HAP-1 (cell line): ENCODE measurements around the gene C12orf57.

Source experiments
- DNase-seq, 2 experiments: peaks; one replicate each; pipeline ENCODE4 v3.0.0-alpha.2; 2016 to 2020; ENCODE audit warnings: low spot score in 2 of 2
- H3K27me3 ChIP-seq: fragments of 250-450 bp; sonication (Bioruptor Pico); 2 replicates; pipeline ENCODE4 v1.5.1; 2020; ENCODE audit warnings: low read depth, mild to moderate bottlenecking, moderate library complexity
- H3K36me3 ChIP-seq: fragments of 250-450 bp; sonication (Bioruptor Pico); replicated peaks from 2 replicates; pipeline ENCODE4 v1.5.1; 2020; ENCODE audit warnings: mild to moderate bottlenecking
- H3K4me1 ChIP-seq: fragments of 250-450 bp; sonication (Bioruptor Pico); 2 replicates; pipeline ENCODE4 v1.5.1; 2020; ENCODE audit warnings: mild to moderate bottlenecking
- H3K4me3 ChIP-seq: fragments of 250-450 bp; sonication (Bioruptor Pico); 2 replicates; pipeline ENCODE4 v1.5.1; 2020; ENCODE audit warnings: mild to moderate bottlenecking, moderate library complexity
- H3K9me3 ChIP-seq: fragments of 250-450 bp; sonication (Bioruptor Pico); 2 replicates; pipeline ENCODE4 v1.5.1; 2020; ENCODE audit warnings: mild to moderate bottlenecking, moderate library complexity
- in situ Hi-C: fragments of 300-500 bp; cut with MboI; formaldehyde crosslinking; loops from 3 replicates; pipeline ENCODE4 v1.14.3; 2020; ENCODE audit warnings: low sequenced_read_pairs, inconsistent platforms, mixed read lengths

The C12orf57 gene

GRCh38 chr12:6980740-6981139 is 36.9 kb downstream of the C12orf57 start:
- H3K27me3 ChIP-seq = no peaks in the 10 kb centered on the region
- H3K4me1 ChIP-seq = no peaks in the 10 kb centered on the region
- peaks cover 67% of the 10 kb centered on the region for H3K36me3 ChIP-seq
- no peak for DNase-seq
- H3K4me3 ChIP-seq = no peak overlapping the region
- in situ Hi-C loops = no loop called here
- H3K9me3 ChIP-seq = no peaks in the 10 kb centered on the region

GRCh38 chr12:6981152-6982052 is 37.6 kb downstream of the C12orf57 start:
- in situ Hi-C loops = no loop called here
- DNase-seq = no peak
- Histone ChIP-seq H3K27me3 (no peaks in the 10 kb centered on the region), H3K36me3 (peaks cover 60% of the 10 kb centered on the region), H3K9me3 (no peaks in the 10 kb centered on the region), H3K4me1 (no peaks in the 10 kb centered on the region), H3K4me3 (no peak overlapping the region)

GRCh38 chr12:6982532-6982931 is 38.7 kb downstream of the C12orf57 start:
- Histone ChIP-seq H3K9me3 (no peaks in the 10 kb centered on the region), H3K4me3 (no peak overlapping the region), H3K36me3 (peaks cover 53% of the 10 kb centered on the region), H3K27me3 (no peaks in the 10 kb centered on the region), H3K4me1 (no peaks in the 10 kb centered on the region)
- no peak for DNase-seq
- in situ Hi-C loops = no loop called here

- in situ Hi-C loops = no loop called here
- DNase-seq = no peak
- H3K36me3 ChIP-seq = peaks cover 34% of the 10 kb centered on the region
- H3K4me3 ChIP-seq = no peak overlapping the region
- H3K9me3 ChIP-seq = no peaks in the 10 kb centered on the region
- no peaks in the 10 kb centered on the region for H3K27me3 ChIP-seq
- H3K4me1 ChIP-seq = no peaks in the 10 kb centered on the region
Measured at GRCh38 chr12:6987956-6988553, 44.2 kb downstream of the C12orf57 start.
